GM19238 (cell line): ENCODE results near the gene INF2.

Experiments
- DNase-seq: peaks from one replicate; pipeline ENCODE4 v3.0.0; 2011; ENCODE audit warnings: low spot score; ENCODE audit not compliant: insufficient read length

INF2 gene

DNA sequence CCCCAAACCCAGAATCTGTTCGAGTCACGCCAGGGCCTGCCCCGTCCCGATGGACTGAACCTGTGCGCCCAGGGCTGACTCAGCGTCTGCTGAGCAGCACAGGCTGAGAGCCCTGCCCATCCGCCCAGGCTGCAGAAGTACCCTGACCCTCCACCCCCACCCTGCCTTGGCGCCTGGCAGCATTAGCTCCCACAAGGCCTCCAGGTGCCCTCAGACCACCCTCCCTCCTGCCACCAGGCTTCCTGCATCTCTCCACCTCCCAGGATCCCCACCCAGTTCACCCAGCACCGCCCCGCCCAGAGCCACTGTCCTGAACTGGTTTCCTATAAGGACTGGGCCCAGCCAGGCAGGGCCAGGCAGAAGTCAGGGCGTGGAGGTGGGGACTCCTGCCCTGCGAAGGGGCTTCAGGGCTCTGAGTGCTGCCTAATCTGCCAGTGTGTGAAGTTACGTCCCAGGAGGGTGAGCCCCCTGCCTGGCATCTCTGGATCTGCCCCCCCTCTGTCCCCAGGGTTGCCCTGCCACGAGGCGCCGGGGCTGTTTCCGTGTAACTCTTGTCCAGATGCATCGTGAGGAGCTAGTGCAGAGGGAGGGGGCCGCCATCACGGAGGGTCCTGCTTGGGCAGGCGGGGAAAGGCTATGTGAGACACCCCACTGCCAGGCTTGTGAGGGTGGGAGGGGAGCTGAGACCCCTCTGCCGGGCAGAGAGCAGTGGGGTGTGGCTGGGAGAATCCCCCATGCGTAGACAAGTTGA, 43.7 kb downstream of the INF2 start:
- no peak for DNase-seq

DNA sequence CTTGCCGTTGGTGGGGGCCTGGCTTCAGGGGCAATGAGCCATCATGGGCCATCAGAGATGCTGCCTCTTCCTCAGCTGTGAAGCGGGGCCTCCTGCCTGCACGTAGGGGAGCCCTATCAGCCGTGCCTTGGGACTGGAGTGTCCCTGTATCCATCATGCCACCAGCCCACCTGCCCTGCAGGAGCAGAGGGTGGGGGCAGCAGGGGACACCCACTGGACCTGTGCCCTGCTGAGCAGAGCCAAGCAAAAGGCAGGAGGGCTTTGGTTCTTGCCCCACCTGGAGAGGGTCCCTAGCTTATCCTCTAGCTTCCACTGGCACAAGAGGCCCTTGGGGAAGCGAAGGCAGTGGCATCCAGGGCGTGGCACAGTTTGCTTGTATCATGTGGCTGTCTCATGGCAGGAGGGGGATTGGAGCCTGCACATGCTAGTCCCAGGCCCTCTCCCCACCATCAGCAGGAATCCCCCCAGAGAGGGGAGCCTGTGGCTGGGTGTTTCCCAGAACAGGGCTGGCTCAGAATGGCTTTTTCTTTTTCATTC, 44.7 kb downstream of the INF2 start:
- DNase-seq: no peak

DNA sequence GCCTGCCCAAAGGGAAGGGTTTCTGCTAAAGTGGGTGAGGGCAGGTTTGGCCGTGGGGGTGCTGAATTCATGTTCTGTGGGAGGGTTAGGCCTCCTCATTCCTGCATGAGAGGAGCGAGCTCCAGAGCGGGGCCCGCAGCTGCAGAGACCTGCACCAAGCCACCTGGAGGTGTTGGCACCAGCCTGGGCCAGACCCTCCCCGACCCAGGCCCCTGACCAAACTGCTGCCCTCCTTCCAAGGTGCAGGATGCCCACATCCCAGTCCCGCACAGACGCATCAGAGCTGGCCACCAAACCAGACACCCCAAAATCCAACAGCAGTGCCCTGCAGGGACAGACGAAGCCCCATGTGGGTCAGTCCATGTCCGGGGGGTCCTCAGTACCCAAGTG, 45.2 kb downstream of the INF2 start:
- DNase-seq: no peak

DNA sequence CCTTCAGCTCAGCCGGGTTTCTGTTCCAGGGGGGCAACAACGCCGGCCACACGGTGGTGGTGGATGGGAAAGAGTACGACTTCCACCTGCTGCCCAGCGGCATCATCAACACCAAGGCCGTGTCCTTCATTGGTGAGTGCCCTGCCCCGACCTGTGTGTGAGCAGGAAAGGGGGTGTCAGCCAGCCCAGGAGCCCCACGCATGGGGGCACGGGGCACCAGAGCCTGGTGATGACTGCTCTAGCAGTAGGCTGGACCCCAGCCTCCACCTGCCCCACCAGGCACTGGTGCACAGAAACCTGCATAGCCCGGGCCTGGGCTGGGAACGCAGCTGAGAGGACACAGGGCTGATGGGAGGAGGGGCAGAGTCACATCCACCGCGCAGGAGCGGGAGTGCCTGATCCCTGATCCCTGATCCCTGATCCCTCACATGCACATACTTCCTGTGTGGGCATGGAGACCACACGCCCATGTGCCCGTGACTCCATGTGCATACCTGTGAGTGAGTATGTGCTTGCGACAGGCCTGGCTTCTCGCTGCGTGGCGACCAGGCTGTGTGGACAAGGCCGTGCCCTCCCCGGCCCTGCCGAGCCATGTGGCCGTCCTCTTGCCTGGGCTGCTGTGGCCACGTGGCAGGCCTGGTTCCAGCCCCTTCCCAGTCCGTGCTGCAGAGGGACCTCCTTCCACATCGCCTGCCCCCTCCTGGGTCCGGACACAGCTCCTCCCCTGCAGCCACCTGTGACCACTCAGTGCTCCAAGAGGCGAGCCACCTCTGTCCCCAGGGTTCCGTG, 45.8 kb downstream of the INF2 start:
- no peak for DNase-seq

DNA sequence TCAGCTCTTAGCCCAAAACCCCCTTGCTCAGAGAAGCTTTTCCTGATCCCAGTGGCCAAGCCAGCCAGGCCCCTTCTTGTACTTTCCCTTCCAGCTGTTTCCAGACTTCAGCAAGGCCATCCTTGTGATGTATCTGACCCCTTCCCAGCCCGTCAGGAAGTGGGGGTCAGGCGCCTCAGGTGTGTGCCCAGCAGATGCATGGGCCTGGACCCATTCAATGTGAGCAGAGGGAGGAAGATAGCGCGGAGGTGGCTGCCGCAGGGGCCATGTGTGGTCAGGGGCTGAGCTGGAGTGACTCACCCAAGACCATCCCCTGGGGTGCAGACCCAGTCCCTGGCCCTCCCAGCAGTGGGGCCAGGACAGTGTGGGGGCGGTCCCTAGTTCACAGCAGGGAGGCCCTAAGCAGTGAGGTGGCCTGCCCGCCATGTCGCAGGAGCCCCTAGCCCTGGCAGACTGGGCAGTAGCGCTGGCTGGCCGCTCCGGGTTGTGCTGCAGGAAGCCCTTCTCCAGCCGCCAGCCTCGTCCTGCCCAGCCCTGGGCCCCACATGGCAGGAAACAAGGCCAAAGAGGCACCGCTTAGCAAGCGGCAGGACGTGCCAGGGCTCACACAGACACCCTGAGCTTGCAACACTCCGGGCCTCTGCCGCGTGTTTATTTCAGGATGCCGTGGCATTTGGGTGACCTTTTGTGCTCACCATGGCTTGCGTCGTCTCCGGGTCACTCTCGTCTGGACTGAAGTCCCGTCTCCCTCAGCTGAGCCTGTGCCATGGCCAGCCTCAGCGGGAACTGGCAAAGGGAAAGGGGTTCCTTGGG, 46.6 kb downstream of the INF2 start:
- DNase-seq: no peak

DNA sequence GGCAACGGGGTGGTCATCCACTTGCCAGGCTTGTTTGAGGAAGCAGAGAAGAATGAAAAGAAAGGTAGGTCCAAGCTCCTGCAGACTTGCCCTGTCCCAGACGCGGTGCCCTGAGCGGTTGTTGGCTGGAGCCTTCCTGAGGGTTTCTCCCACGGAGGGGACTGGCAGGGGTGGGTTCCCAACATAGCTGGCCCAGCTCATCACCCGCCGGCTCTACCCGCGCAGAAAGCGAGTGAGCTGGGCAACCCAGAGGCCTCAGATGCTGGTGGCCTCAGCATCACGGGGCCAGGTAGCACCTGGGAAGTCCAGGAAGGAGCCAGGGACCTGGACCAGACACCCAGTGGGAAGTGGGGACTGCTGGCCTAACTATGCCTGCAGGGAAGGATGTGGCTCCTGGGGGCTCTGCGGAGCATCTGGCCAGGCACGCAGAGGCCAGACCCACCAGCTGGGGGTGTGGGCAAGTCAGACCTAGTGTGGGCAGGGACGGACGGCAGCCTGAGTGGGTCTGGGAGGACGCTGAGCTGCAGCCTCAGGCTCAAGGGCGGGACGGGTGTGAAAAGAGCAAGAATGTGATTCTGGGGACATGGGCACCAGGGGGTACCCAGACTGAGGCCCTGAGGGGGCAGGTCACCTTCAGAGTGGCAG, 49.1 kb downstream of the INF2 start:
- no peak for DNase-seq

DNA sequence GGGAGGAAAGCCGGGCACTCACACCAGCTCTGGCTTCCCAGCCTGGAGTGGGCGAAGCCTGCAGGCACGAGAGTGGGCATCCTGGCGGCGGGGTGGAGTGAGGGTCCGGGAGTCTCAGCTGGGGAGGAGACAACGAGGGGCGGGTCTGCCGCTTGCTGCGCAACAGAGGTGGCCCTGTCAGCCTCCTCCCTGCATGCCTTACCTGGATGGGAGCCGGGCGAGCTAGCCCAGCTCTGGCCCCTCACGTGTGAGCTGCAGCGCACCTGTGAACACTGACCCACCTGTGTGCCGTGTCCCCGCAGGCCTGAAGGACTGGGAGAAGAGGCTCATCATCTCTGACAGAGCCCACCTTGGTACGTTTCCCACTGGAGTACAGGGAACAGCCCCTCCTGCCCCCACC, 49.6 kb downstream of the INF2 start:
- DNase-seq: no peak

DNA sequence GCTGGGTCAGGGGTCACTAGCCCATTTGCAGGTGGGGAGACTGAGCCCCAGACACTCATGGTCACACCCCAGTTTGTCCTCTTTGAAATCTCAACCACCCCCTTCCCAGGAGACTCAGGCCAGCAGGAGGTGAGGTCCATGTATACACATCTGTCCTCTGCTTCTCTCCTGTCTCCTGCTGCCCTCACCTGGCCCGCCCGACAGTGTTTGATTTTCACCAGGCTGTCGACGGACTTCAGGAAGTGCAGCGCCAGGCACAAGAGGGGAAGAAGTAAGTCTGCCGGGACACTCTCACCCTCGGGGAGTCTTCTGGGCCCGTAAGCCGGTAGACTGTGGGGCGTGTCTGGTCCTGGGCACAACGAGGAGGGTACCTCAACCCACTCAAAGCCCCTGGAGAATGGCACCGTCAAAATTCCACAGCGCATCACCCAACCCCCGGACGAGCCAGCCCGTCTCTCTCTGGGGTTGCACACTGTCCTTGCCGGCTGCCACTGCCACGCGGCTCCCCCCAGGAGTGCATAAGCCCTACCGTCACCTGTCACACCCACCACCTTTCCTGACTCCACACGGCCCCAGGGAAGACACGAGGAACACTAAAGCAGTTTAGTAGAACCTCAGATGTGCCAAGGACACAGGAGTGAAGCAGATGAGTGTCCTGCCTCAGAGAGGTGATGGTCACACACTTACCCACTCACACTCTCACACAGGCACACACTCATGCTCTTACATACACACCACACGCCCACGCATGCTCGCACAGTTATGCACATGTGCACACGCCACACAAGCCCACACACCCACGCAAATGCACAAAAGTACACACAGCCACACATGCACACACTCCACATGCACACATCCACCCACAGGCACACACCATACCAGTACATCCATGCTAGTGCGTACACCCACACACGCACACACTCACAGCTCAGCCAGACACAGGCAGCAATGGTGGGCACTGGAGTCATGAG, 50.4 kb downstream of the INF2 start:
- DNase-seq: no peak

DNA sequence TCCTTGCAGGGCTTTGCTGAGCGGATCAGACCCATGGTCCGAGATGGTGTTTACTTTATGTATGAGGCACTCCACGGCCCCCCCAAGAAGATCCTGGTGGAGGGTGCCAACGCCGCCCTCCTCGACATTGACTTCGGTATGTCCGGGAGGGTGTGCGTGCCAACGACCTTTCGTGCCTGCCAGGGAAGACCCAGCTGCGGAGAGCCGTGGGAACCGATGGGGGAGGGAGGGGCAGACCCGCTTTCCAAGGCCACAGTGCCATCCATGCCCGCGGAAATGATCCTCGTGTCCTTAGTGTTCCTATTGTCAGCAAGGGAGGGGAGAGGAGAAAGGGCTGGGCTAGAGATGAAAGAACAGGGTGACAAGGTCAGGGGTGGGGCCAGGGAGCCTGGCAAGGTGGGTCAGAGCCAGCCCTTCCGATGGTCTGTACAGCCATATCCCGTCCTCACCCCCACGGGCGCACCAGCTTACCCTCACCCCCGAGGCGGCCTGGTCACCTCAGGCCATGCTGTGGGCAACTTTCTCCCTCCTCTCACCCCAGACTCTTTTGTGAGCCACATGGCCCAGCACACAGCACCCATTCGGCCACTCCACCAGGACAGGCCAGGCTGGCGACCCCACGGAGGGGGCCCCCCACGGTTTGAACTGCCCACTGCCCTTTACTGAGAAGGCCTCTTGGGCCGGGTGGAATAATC, 51.8 kb downstream of the INF2 start:
- DNase-seq: no peak

DNA sequence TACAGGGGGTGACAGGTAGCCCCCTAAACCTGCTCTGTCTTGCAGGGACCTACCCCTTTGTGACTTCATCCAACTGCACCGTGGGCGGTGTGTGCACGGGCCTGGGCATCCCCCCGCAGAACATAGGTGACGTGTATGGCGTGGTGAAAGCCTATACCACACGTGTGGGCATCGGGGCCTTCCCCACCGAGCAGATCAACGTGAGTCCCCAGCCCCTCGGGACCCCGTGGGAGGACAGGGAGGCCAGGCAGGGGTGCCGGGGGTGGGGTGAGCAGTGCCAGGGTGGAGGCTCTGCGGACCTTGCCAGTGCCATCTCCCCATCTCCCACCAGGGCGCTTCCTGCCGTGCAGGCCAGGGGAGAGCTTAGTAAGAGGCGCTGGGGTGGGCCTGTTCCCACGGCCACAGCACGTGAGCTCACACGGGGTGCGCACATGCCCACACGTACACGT, 52.4 kb downstream of the INF2 start:
- no peak for DNase-seq

DNA sequence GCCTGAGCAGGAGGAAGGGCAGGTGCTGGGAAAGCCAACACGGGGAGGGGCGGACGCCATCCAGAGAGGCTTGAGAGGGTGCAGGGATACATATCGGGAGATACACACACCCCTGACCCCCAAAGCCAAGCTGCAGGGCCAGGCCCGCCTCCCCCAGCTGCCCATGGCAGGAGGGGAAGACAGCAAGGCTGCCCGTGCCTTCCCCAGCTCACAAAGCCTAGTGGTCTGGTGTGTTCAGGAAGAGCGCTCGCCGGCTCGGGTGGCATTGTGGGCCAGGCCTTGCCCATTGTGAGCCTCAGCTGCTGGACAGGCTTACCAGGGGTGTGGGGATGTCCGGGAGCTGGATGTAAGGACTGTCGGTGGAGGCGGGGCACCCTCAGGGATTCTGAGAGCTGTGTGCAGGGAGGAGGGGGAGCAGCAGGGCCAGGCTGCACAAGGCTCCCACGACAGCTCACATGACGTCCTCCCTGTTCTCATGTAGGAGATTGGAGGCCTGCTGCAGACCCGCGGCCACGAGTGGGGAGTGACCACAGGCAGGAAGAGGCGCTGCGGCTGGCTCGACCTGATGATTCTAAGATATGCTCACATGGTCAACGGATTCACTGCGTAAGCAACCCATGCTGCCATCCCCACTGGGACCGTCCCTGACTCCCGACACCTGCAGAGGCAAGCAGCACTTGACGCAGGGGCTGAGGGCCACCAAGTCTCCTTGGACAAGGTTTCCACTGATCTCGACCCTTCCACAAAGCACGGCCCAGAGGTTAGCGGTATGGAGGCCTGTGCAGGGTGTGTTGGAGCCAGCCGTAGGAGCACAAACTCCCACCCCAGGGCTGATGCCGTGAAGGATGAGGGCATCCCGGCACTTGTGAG, 53.4 kb downstream of the INF2 start:
- no peak for DNase-seq

DNA sequence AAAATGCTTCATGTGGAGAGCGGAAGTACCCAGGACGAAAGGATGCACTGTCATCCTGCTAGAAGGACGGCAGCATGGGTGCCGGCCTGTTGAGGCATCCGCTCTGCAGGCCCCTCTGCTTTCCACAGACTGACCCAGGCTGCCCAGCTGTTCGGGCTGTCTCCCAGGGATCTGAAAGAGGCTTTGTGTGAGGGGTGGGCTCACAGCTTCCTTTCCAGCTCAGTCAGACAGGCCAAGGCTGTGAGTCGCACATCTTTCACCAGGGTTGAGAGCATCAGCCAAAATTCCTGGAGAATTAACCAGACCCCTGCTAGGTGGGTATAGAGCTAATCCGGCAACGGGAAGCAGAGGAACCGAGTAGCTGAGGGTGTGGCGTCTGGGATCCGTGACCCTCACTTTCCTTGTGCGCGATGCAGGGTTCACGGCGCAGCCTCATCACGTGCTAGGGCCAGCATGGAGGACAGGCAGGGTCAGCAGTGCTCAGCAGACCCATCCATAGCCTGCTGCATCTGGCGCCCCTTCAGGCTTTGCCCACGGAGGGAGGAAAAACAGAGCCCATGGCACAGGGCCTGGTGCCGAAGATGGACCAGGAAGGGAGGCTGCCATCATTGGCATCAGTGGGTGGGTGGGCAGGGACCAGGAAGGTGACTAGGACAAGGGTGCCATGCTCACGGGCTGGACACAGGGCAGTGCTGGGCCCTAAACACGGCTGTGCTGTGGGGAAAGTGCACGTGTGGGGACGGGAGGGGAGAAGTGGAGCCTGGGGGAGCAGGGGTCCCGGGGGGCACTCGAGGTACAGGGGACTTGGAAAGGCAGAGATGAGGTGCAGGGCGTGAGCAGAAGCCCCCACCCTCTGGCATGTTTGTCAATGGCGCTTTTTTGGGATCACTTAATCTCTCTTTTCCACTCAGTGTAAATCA, 54.3 kb downstream of the INF2 start:
- DNase-seq: no peak

DNA sequence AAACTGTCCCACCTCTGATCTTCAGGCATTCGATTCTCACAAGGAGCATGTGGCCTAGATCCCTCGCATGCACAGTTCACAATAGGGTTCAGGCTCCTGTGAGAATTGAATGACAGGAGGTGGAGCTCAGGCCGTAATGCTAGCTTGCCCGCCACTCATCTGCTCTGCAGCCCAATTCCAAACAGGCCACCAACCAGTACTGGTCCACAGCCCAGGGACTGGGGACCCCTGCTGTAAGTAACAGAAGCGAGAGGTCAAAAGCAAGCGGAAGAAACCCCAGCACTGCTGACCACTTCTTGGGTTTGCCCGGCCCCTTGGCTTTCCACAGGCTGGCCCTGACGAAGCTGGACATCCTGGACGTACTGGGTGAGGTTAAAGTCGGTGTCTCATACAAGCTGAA, 55.1 kb downstream of the INF2 start:
- DNase-seq: no peak

DNA sequence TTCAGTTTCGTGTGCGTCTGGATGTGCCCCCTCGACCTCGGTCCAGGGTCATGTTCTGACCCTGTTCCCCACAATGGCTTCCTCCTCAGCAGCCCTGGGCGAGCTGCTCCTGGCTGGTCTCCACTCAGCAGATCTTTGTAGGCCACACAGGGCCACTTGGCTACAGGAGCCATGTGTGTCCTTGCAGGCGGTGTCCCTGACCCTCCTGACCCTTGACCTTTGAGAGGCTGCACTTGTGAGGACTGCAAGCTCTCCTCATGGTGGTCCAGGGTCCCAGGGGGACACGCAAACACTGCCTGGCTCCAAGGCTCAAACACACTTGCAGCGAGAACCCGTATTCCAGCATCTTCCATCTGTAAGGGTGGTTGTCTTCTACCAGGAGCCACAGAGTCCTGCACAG, 56.0 kb downstream of the INF2 start:
- DNase-seq: no peak

DNA sequence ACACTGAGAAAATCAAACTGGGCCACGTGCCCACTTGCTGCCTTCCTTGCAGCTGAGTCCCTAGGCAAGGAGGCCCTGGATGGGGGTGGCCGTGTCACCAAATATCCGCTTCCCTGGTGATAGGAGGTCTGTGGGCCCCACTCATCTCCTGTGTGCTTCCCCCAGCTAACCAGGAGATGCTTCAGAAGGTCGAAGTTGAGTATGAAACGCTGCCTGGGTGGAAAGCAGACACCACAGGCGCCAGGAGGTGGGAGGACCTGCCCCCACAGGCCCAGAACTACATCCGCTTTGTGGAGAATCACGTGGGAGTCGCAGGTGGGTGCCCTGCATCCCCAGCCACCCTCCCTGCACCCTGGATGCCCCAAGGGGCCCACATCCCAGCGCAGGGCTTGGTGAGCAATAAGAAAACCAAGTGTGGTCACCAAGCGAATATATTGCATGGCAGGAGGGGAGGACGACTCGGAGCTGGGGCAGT, 56.7 kb downstream of the INF2 start:
- DNase-seq: no peak

DNA sequence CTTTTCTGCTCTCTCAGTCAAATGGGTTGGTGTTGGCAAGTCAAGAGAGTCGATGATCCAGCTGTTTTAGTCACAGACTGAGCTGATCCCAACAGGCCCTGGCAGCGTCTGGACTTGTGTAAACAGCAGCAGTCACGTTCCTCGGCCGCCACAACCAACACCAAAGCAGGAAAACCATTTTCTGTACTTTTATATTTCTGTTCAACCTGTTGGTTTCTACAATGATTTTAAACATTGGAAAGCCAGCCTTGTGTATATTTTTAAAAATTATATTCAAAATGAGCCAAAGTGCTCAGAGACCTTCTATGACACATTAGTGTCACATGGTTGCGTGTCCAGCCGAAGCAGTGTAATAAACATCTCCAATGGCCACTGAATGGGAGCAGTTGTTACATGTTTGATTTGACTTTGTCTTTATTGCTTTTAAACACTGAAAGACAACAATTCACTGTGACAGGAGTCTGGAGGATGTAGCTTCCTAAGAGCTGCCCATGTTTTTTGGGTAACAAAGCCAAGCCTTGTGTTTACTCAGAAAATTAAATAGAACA, 57.6 kb downstream of the INF2 start:
- DNase-seq: no peak

DNA sequence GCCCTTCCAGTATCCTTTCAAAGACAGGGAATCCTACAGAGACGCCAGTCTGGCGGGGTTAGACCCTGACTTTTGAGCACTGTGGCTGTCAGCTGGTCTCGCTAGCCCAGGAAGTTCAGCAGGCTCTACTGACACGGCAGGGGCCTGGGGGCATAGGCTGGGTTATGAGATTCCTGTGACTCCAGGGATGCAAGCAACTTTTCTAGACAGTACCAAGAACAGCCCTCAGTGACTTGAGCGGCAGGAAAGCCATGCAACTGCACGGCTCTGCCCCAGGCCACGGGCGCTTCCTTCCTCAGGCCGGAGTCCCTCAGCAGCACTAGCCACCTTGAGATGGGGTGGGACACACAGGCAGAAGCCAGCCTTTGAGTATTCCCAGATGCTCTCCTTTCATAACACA, 58.5 kb downstream of the INF2 start:
- DNase-seq: no peak
